B cell (primary cell): ENCODE data around the gene RUNDC1.

Experiments
- CTCF ChIP-seq: fragments of 200-600 bp; IDR thresholded peaks from one replicate; pipeline ENCODE4 v1.8.0; 2022; ENCODE audit warnings: antibody characterized with exemption, mild to moderate bottlenecking
- EZH2 ChIP-seq: IDR thresholded peaks from 2 replicates; pipeline ENCODE4 v1.6.1; 2012; ENCODE audit warnings: borderline replicate concordance, low read depth, mild to moderate bottlenecking, moderate library complexity, low read length; ENCODE audit not compliant: insufficient read depth, poor library complexity, severe bottlenecking

GRCh38 chr17:43039646-43040045 lies 59.3 kb downstream of the RUNDC1 start:
- no peak for TF ChIP-seq CTCF
- TF ChIP-seq EZH2, result no peak
